Spleen (tissue), 11 donors: Measurements from ENCODE around the gene PRRT1B. TPM values are rescaled to one million over a fixed set of nuclear protein-coding genes. Genes with fewer than 3 reads are reported as not detected.
"Not testable (repeated sequence)": the region's sequence is repeated elsewhere in the genome, so short reads cannot be mapped to it uniquely, and the experiment has no call there.

Experiments used
- DNase-seq: peaks from one replicate; pipeline ENCODE4 v3.0.0-alpha.2; 2020
- H3K27ac ChIP-seq, 8 donors: fragments of 200-600 bp; sonication (generic) in 7 of 8; 1 replicate in 4 of 8; 2 replicates in 4 of 8; pipeline versions ENCODE4 v1.5.0 to v1.8.0; 2016 to 2021; ENCODE audit warnings: inconsistent platforms in 4 of 8, mild to moderate bottlenecking in 4 of 8, moderate library complexity in 1 of 8
- H3K27me3 ChIP-seq, 7 donors: fragments of 200-600 bp; sonication (generic) in 6 of 7; replicated peaks in 1 of 7; 1 replicate in 4 of 7; 2 replicates in 3 of 7; pipeline versions ENCODE4 v1.5.0 to v1.8.0; 2016 to 2021; ENCODE audit warnings: inconsistent platforms in 3 of 7, mild to moderate bottlenecking in 1 of 7
- H3K36me3 ChIP-seq, 6 donors: fragments of 200-600 bp; sonication (generic) in 5 of 6; 1 replicate in 4 of 6; 2 replicates in 2 of 6; pipeline versions ENCODE4 v1.5.0 to v1.8.0; 2016 to 2021; ENCODE audit warnings: inconsistent platforms in 2 of 6
- H3K4me1 ChIP-seq, 6 donors: fragments of 200-600 bp; sonication (generic) in 5 of 6; 1 replicate in 3 of 6; 2 replicates in 3 of 6; pipeline versions ENCODE4 v1.5.0 to v1.8.0; 2016 to 2021; ENCODE audit warnings: inconsistent platforms in 3 of 6
- H3K4me3 ChIP-seq, 8 donors: fragments of 200-600 bp; sonication (generic) in 7 of 8; 1 replicate in 4 of 8; 2 replicates in 4 of 8; pipeline versions ENCODE4 v1.5.0 to v1.8.0; 2016 to 2021; ENCODE audit warnings: inconsistent platforms in 4 of 8, mild to moderate bottlenecking in 4 of 8, moderate library complexity in 2 of 8
- H3K9me3 ChIP-seq, 8 donors: fragments of 200-600 bp; sonication (generic) in 7 of 8; 1 replicate in 4 of 8; 2 replicates in 4 of 8; pipeline versions ENCODE4 v1.5.0 to v1.8.0; 2016 to 2021; ENCODE audit warnings: inconsistent platforms in 4 of 8
- CTCF ChIP-seq, 11 experiments: fragments of 200-600 bp in 7 of 11; fragments of 450-650 bp in 4 of 11; sonication (generic) in 4 of 11; IDR thresholded peaks in 8 of 11; conservative IDR thresholded peaks in 3 of 11; 1 replicate in 7 of 11; 2 replicates in 4 of 11; pipeline versions ENCODE4 v1.4.0 to v1.8.0; 2016 to 2021; ENCODE audit warnings: antibody characterized with exemption in 11 of 11, inconsistent platforms in 4 of 11, mild to moderate bottlenecking in 1 of 11
- POLR2A ChIP-seq, 3 donors: fragments of 450-650 bp; IDR thresholded peaks; one replicate each; pipeline ENCODE4 v1.5.1; 2017; ENCODE audit warnings: antibody characterized with exemption in 3 of 3, mild to moderate bottlenecking in 1 of 3
- POLR2AphosphoS5 ChIP-seq, 3 donors: sonication (generic); formaldehyde crosslinking; IDR thresholded peaks; one replicate each; pipeline ENCODE4 v1.5.1; 2017; ENCODE audit warnings: antibody characterized with exemption in 3 of 3
- WGBS, 5 donors: extraction: QIAGEN DNeasy Blood & Tissue Kit in 3 of 5; methylation state at CpG; one replicate each; pipeline versions ENCODE4 v1.1.5 to v1.1.7; 2013 to 2018; 5-methylcytosine and 5-hydroxymethylcytosine counted together
- intact Hi-C: fragments of 100-400 bp; cut with DNase I; formaldehyde crosslinking; loops from one replicate; pipeline ENCODE4 v1.15.0; 2023; ENCODE audit warnings: low total_unique reads
- polyA plus RNA-seq, 3 donors: library from polyadenylated mRNA; stranded (reverse); fragments of 200-250 nt; gene quantifications; one replicate each; pipeline ENCODE4 v1.2.1, GENCODE V29; 2013
- total RNA-seq, 7 donors: library from RNA; depleted of rRNA in 3 of 7; stranded (reverse); fragments of >200 nt in 3 of 7; fragmentation: NEBNext Ultra II Directional in 4 of 7; extraction: Animal tissue kit (Norgen Biotek cat#: 25700) in 4 of 7; gene quantifications; one replicate each; pipeline versions ENCODE4 v1.1.0 to v1.2.1, GENCODE V29; 2016 to 2021
- donor health status: healthy with polysubstance abuse.
- donor health status: DM: no; HTN: no; CAD: no; lungs with moderate emphysema.
- donor health status: DM: no; HTN: no; CAD: no.
- donor health status: Bipolar disorder and iron deficiency.
- donor health status: healthy.
- donor health status: DM: no; HTN: no; CAD: no.
- donor health status: DM: yes; HTN: yes; CAD: no.

PRRT1B gene
- total and polyA plus RNA-seq, 10 donors: not detected

- intact Hi-C loops: no loop called here
- H3K9me3 ChIP-seq: peaks cover 8 to 46% (median 27%) of the 10 kb centered on the region in 8 donors
- no peak for DNase-seq
- H3K27me3 ChIP-seq: peaks cover 0 to 61% (median 29%) of the 10 kb centered on the region in 7 donors
- no peaks in the 10 kb centered on the region for H3K36me3 ChIP-seq
- no peak for TF ChIP-seq CTCF (IDR thresholded peaks at IDR 0.05 in 8 of 11, conservative IDR thresholded peaks at IDR 0.05 in 3 of 11)
- TF ChIP-seq POLR2AphosphoS5 (IDR thresholded peaks at IDR 0.05): no peak
- no peak for TF ChIP-seq POLR2A (IDR thresholded peaks at IDR 0.05)
- H3K4me1 ChIP-seq: peaks cover 0 to 20% (median 13%) of the 10 kb centered on the region in 6 donors
- peak overlapping the region in 3 of 8 donors; percentile 7 to 54 (median 13) for H3K4me3 ChIP-seq
- 4 to 12% (median 6%) methylated on average over 21 to 49 of the region's 49 CpGs for WGBS, 5 donors
- no peak overlapping the region for H3K27ac ChIP-seq
Observed at GRCh38 chr9:131546336-131547084, 1.2 kb downstream of the PRRT1B start.

GRCh38 chr9:131549186-131549585 is 3.9 kb downstream of the PRRT1B start:
- intact Hi-C loops, H3K36me3 ChIP-seq, H3K4me3 ChIP-seq, H3K27ac ChIP-seq, DNase-seq: not testable (repeated sequence)
- Histone ChIP-seq H3K4me1 (peaks cover 0 to 20% (median 13%) of the 10 kb centered on the region in 6 donors), H3K9me3 (peaks cover 0 to 21% (median 4%) of the 10 kb centered on the region in 8 donors), H3K27me3 (peaks cover 0 to 76% (median 37%) of the 10 kb centered on the region in 7 donors)
- WGBS, 5 donors: 87 to 95% (median 90%) methylated on average over 10 of the region's 10 CpGs

- H3K36me3 ChIP-seq, H3K27ac ChIP-seq, intact Hi-C loops, H3K4me3 ChIP-seq, DNase-seq: not testable (repeated sequence)
- 70 to 82% (median 78%) methylated on average over 8 of the region's 8 CpGs for WGBS, 5 donors
- Histone ChIP-seq H3K4me1 (peaks cover 0 to 20% (median 14%) of the 10 kb centered on the region in 6 donors), H3K9me3 (peaks cover 0 to 11% (median 0%) of the 10 kb centered on the region in 8 donors), H3K27me3 (peaks cover 0 to 76% (median 45%) of the 10 kb centered on the region in 7 donors)
Observed at GRCh38 chr9:131550465-131550864, 5.1 kb downstream of the PRRT1B start.

GRCh38 chr9:131552030-131552429 is 6.7 kb downstream of the PRRT1B start:
- no peak for DNase-seq
- no peaks in the 10 kb centered on the region for H3K36me3 ChIP-seq
- peaks cover 0 to 6% (median 1%) of the 10 kb centered on the region in 6 donors for H3K4me1 ChIP-seq
- 68 to 93% (median 78%) methylated on average over 6 of the region's 6 CpGs for whole genome bisulfite sequencing, 5 donors
- intact Hi-C loops: no loop called here
- H3K27ac ChIP-seq: no peak overlapping the region
- TF ChIP-seq POLR2A (IDR thresholded peaks at IDR 0.05): no peak
- TF ChIP-seq POLR2AphosphoS5 (IDR thresholded peaks at IDR 0.05): no peak
- TF ChIP-seq CTCF (IDR thresholded peaks at IDR 0.05 in 8 of 11, conservative IDR thresholded peaks at IDR 0.05 in 3 of 11): no peak
- no peak overlapping the region for H3K4me3 ChIP-seq
- peaks cover 0 to 11% (median 0%) of the 10 kb centered on the region in 8 donors for H3K9me3 ChIP-seq
- H3K27me3 ChIP-seq: peaks cover 0 to 76% (median 38%) of the 10 kb centered on the region in 7 donors

GRCh38 chr9:131554087-131554842 is 8.9 kb downstream of the PRRT1B start:
- H3K9me3 ChIP-seq: peaks cover 0 to 5% (median 0%) of the 10 kb centered on the region in 8 donors
- peaks cover 0 to 56% (median 29%) of the 10 kb centered on the region in 7 donors for H3K27me3 ChIP-seq
- H3K36me3 ChIP-seq: no peaks in the 10 kb centered on the region
- intact Hi-C loops: no loop called here
- H3K4me1 ChIP-seq: peaks cover 0 to 5% (median 0%) of the 10 kb centered on the region in 6 donors
- DNase-seq: no peak
- H3K27ac ChIP-seq: no peak overlapping the region
- TF ChIP-seq CTCF (IDR thresholded peaks at IDR 0.05 in 8 of 11, conservative IDR thresholded peaks at IDR 0.05 in 3 of 11): no peak
- TF ChIP-seq POLR2A (IDR thresholded peaks at IDR 0.05): no peak
- TF ChIP-seq POLR2AphosphoS5 (IDR thresholded peaks at IDR 0.05): no peak
- H3K4me3 ChIP-seq: peak overlapping the region in 1 of 8 donors; percentile 27
- 24 to 42% (median 32%) methylated on average over 19 to 60 of the region's 60 CpGs for WGBS, 5 donors
